ENCODE data around the gene SKI.
"Not testable (repeated sequence)": the region's sequence is repeated elsewhere in the genome, so short reads cannot be mapped to it uniquely, and the experiment has no call there.

Gene SKI

GRCh38 chr1:2279817-2280216 is 51.7 kb downstream of the SKI start:
- DNase-seq: no peak

GRCh38 chr1:2282556-2283270 is 54.6 kb downstream of the SKI start:
- no peak for DNase-seq

- DNase-seq: no peak
Observed at GRCh38 chr1:2283371-2283990, 55.4 kb downstream of the SKI start.

GRCh38 chr1:2283991-2284895 is 56.1 kb downstream of the SKI start:
- DNase-seq: no peak

GRCh38 chr1:2284932-2285331 is 56.8 kb downstream of the SKI start:
- DNase-seq: no peak

- DNase-seq: no peak
Observed at GRCh38 chr1:2286923-2287322, 58.8 kb downstream of the SKI start.

- no peak for DNase-seq
Observed at GRCh38 chr1:2287649-2288048, 59.5 kb downstream of the SKI start.

- no peak for DNase-seq
Observed at GRCh38 chr1:2288311-2288710, 60.2 kb downstream of the SKI start.

- no peak for DNase-seq
Observed at GRCh38 chr1:2288816-2289536, 60.9 kb downstream of the SKI start.

- DNase-seq: no peak
Observed at GRCh38 chr1:2289607-2290006, 61.5 kb downstream of the SKI start.

GRCh38 chr1:2290171-2290578 is 62.1 kb downstream of the SKI start:
- no peak for DNase-seq

- peak; percentile 84 for DNase-seq
Observed at GRCh38 chr1:2290595-2291510, 62.7 kb downstream of the SKI start.

GRCh38 chr1:2291577-2291976 is 63.5 kb downstream of the SKI start:
- no peak for DNase-seq

GRCh38 chr1:2292725-2293450 is 64.8 kb downstream of the SKI start:
- DNase-seq: no peak

GRCh38 chr1:2294033-2294724 is 66.1 kb downstream of the SKI start:
- DNase-seq: no peak

- DNase-seq: no peak
Observed at GRCh38 chr1:2294725-2295078, 66.6 kb downstream of the SKI start.

GRCh38 chr1:2295526-2295925 is 67.4 kb downstream of the SKI start:
- no peak for DNase-seq

GRCh38 chr1:2296211-2296610 is 68.1 kb downstream of the SKI start:
- DNase-seq: not testable (repeated sequence)

- no peak for DNase-seq
Observed at GRCh38 chr1:2296614-2297013, 68.5 kb downstream of the SKI start.

GRCh38 chr1:2297246-2298011 is 69.3 kb downstream of the SKI start:
- DNase-seq: no peak
